GM18870 (cell line): ENCODE data around the gene SWI5.

ENCODE experiments used
- ATAC-seq: cut with Tn5 transposase; IDR thresholded peaks from one replicate; pipeline ENCODE4 v1.9.1; 2021; ENCODE audit warnings: moderate library complexity; ENCODE audit not compliant: unreplicated experiment

SWI5 gene

GRCh38 chr9:128251732-128252100 is 24.4 kb upstream of the SWI5 start:
- ATAC-seq, result no peak

DNA sequence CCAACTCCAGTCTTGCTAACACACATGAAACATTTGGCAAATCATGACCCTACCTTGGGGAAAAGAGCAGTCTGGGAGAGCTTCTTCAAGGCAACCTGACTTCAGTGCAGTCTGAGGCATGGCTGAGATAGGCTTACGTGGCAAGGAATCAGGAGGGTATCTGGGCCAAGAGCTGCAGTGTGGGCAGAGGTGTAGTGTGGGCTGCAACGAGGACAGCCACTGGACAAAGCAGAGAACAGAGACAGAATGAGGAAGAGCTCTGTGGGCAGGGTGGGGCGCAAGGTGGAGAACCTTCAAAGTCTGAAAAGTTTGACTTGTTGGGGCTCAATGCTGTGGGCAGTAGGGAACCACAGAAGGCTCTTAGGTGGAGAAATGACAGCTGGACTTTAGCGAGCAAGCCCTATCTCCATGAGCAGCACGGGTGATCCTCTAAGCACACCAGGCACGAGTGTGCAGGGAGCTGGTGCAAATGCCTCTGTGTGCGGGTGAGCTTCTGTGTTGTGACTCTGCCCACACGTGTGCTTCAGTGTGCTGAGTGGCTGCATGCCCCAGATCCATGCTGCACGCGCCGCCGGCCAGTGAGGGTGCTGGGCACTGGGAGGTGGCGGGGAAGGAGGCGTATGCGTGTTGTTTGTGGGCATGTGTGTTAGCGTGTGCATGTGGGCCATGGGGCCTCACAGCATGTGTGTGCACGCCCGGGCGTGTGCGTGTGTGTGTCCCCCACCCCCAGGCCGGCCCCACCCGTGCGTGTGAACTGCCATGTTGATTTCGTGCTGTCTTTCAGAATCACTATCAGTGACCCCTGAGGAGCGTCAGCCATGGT is 23.5 kb upstream of the SWI5 start:
- ATAC-seq, result no peak

DNA sequence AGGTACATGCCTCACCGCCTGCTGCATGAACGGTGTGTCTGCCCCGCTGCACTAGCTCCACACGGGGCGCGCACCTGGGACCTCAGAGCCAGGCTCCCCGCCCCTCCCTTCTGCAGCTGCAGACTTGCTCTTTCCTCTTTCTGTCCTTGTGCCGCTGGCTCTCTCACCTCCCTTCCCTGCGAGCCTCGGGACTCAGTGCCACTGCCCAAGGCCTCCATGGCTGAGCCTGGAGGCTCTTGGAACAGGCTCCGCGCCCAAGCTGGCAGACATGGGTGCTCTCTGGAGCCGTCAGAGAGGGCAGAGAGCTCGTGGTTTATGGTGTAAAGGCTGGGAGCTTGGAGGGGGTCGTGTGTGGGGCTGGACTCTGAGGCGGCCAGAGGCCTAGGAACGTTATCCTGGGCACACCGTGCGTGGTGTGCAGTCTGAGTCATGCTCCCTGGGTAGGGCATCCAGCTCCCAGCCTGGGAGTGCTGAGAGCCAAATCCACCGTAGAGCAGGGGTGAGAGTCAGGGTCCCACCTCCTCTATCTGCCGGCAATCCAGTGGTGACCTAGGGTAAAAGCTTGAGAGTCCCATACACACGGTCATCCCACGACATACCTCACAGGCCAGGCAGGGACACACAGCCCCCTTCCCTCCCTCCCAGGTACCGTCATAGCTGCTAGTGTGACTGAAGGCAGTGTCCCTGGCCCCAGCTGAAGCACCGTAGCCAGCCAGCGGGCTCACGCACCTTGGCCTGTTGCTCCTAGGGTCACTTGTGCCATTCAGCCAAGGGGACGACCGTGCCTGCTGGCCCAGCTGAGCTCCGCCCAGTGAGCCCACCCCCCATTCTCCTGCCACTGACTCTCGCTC is 22.7 kb upstream of the SWI5 start:
- ATAC-seq, result no peak

- ATAC-seq, result no peak
These were observed 22.1 kb upstream of the SWI5 start for GRCh38 chr9:128253991-128254346.

DNA sequence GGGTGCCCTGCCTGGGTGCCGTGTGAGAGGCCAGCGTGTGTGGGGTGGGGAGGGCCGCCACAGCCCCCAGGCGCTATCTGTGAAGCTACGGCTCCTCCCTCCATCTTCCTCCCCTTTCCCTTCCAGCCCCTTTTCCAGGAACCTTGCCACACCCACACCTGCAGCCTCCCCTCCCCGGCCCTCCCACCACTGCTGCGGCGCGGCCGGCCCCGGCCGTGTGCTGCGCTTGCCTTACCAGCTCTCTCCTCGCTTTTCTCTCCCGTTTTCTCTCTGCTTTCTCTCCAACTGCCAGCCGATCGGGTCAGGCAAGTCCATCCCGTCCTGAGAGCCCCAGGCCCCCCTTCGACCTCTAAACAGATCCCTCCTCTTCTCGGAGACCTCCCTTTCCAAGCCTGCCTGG is 21.7 kb upstream of the SWI5 start:
- no peak for ATAC-seq

- no peak for ATAC-seq
These were observed 21.0 kb upstream of the SWI5 start for GRCh38 chr9:128254855-128255759.

DNA sequence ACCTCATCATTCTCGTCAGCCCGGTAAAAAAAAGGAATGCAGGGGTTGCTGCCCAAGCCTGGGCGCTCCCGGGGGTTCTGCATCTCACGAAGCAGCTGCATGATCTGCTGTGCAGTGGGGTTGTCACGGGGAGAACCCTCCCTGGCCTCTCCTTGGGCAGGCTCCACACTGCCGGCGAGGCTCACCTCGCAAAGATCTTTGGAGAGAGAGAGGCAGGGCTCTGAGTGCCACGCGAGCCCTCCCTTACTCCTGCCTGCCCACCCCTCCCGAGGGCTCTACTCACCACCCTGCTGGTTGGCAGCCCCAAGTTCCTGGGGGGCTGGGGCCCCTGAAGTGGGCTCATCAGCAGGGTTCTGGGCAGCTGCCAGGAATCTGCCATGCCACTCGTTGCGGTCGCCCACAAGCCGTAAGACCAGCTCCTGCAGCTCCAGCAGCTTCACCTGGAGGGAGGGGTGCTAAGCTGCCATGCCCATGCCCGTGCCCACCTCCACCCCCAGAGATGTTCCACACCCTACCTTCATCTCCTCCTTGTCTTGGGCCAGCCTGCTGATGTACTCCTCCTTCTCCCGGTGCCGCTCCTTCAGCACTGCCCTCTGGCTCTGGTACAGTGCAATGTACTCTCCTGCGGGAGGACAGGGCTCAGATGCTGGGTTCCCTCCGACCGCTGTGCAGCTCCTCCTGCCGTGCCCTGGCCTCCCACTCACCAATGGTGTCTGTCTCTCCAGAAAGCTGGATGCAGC is 18.8 kb upstream of the SWI5 start:
- no peak for ATAC-seq

GRCh38 chr9:128257907-128258306 is 18.2 kb upstream of the SWI5 start:
- no peak for ATAC-seq

- no peak for ATAC-seq
These were observed 17.8 kb upstream of the SWI5 start for GRCh38 chr9:128258326-128258725.

DNA sequence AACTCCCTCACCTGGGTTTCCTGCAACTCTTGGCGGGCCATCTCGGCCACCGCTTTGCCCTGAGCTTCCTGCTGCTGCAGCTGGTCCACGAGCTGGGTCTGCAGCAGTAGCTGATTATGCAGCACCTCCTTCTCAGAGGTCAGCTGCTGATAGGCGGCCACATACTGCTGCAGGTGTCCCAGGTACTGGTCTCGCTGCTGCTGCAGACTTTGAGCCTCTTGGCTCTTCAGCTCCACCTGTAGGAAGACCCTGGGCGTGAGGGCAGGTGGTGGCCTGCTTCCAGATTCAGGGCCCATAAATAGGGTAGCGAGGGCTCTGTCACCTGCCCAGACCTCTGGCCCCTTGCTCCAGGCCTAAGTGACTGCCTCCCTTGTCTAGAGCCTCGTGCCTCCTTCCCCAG is 16.9 kb upstream of the SWI5 start:
- ATAC-seq, result no peak

DNA sequence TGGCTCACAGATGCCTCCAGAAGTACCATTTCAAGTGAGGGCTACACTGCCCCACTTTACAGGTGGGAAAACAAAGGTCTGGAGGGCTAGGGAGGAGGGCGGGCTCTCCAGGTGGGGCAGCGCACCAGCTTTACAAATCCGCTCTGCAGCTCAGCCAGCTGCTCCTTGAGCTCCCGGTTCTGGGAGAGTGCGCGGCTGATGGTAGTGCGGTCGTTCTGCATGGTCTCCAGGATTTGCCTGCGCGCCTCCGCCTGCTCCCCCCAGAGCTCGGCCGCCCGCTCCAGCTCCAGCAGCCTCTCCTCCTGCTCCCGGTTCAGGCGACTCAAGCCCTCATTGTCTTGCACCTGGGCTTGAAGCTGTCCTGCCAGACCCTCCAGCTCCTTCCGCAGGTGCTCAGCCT is 15.7 kb upstream of the SWI5 start:
- ATAC-seq, result no peak

DNA sequence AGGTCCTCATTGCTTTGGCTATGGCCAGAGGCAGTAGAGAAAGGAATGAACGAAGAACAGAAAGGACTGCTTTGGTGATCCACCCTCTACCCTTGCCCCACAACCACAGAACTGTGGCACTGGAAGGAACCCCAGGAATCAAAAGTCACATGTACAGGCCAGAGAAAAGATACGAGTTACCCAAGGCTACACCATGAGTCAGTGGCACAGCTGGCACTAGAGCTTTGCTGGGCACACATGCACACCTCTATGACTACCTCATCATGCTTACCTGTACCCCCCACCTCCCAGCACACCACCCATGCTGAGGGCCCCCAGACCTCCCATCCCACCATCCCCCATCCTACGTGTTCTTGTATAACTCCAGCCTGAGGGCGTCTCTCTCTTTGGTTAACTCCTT is 13.4 kb upstream of the SWI5 start:
- ATAC-seq, result no peak

GRCh38 chr9:128265348-128265847 is 10.7 kb upstream of the SWI5 start:
- ATAC-seq, result no peak

- no peak for ATAC-seq
These were observed 9.0 kb upstream of the SWI5 start for GRCh38 chr9:128266868-128267590.

DNA sequence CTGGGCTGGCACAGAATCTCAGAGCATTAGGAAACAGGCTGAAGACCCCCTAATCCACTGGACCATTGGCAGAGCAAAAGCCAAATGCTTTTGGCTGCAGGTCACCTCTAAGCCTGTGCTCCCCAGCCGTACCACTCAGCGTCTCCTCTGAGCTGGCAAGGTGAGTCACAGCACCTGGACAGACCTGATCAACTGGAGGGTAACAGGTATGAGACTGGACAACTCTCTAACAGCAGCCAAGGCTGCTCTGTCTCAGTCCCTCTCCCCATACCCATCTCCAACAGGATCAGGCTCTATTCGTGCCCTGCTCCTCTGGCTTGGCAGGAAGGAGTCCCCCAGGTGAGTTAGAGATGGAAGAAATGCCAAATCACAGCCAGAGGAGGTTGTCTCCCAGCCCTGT is 5.0 kb upstream of the SWI5 start:
- no peak for ATAC-seq

- ATAC-seq, result no peak
These were observed 4.6 kb upstream of the SWI5 start for GRCh38 chr9:128271512-128271911.

DNA sequence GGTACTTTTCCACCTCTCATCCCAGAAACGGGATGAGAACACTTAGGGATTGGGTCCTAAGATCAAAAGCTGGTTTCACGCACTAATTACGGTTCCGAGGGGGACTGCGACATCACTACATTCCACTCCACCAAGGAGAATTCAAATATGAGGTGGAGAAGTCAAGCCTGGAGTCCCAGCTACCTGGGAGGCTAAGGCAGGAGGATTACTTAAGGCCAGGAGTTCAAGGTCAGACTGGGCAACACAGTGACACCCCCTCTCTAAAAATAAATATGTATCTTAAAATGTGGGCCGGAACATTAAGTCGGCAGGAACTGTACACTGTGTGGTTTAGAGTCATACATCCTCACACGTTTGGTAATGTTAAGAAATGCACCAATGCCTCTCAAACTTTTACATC is 1.8 kb upstream of the SWI5 start:
- ATAC-seq, result no peak

GRCh38 chr9:128275198-128276007 is 673 bp upstream of the SWI5 start, which contains the start of gene GOLGA2:
Gene GOLGA2, minus strand, starts transcription at chr9:128276007. Its CDS starts 31 bp downstream, at chr9:128275976.
- peak; percentile 40 for ATAC-seq
